Stimulated activated CD4-positive, alpha-beta T cell treated with anti-CD3 and anti-CD28 coated beads, Interleukin-4, amount 100 ng/mL, for 1 hour (primary cell): ENCODE data around the gene MUC6.

ENCODE experiments used
- DNase-seq: peaks from one replicate; pipeline ENCODE4 v3.0.0-alpha.2; 2020

MUC6 gene

DNA sequence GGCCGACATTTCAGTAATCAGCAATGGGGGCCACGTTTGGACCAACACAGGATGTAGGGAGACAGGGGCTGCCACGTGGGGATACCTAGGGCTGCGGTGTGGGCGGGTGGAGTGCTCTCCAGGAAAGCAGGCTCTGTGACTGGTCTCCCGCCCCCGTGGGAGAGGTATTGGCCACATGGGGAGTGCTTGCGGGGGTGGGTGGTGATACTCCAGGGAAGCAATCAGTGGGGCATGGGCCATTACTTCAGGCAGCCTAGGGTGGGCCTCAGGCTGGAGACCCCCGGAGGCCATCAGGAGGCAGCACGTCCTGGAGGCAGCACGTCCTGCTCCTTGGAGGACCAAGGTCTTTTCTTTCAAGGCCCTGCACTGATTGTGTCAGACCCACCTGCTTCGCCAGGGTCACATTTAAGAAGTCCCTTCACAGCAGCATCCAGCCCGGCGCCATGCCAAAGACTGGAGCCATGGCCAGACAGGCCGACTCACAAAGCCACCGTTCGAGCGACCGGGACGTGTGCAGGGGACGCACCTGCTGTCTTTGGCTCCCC, 35.1 kb upstream of the MUC6 start:
- no peak for DNase-seq

DNA sequence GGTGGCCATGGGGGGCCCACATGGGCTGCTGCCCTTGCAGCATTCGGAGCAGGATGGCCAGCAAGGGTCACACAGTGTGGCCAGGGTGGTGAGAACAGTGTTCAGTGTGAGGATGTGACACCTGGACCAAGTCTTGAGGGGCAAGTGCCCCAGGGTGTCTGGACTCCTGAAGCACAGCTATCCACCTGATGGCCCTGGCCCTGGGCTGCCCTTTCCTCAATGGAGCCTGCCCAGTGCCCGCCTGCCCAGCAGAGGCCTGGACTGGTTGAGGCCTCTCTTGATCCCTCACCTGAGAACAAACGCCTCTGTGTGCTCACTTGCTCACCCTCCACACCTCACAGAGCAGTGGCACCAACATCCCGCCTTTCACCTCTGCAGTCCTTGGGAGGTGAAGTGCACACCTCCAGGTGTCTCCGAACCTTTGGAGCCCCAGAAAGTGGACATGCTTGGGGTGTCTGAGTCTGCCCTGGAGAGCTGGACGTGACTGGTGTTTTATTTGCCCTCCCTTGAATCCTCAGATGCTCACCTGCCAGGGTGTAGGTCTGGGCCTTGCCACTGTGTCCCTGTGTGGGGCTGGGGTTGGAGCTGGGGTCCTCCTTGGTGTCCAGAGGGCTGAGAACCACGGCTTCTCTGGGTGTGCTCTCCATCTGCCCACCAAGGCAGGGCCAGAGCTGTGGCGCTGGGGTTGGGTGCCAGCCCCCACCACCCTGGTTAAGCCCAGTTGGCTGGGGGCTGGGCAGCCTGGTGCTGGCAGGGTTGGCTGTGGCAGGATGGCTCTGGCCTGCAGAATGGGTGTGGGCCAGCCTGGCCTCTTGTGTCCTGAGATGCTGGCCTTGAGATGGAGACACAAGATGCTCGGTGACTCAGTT, 34.3 kb upstream of the MUC6 start:
- DNase-seq, result no peak

DNA sequence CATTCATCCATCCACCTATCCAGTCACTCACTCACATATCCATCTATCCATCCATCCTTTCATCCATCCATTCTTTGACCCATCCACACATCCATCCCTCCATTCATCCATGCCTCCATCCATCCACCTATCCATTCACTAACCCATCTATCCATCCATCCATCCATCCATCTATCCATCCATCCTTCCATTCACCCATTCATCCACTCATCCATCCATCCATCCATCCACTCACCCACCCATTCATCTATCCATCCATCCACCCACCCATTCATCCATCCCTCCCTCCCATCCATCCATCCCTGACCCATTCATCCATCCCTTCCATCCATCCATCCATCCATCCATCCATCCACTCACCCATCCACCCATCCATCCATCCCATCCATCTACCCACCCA, 33.2 kb upstream of the MUC6 start:
- no peak for DNase-seq

DNA sequence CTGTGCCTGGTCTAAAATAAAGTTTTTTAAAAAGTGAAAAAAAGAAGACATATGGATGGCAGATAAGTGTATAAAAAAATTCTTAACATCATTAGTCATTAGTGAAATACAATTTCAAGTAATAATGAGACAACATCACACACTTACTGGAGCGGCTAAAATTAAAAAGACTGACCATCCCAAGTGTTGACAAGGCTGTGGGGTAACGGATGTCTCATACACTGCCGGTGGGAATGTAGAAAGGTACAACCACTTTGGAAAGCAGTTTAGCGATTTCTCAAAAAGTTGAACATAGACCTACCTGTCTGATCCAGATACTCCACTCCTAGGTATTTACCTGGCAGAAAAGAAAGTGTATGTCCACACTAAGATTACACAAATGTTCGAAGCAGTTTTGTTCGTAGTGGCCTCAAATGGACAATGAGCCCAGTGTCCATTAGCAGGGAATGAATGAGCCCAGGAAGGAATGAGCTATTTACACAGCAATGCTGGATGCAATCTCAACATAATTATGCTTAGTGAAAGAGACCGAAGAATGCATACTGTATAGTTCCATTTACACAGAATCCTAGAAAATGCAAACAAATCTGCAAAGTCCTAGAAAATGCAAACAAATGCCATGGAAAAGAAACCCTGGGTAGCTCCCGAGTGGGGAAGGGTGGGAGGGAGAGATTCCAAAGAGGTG, 31.4 kb upstream of the MUC6 start:
- no peak for DNase-seq

DNA sequence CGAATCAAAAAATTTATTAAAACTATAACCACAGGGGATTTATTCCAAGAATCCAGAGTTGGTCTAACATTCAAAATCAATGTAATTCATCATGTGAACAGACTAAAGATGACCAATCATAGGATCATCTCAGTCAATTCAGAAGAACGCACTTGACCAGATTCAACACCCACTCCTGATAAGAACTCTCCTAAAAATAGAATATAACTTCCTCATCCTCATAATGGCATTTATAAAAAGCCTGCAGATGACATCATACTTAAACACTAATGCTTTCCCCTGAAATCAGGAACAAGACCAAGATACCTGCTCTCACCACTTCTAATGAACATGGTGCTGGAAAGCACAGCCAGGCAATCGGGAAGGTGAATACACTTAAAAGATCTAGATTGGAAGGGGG, 27.6 kb upstream of the MUC6 start:
- no peak for DNase-seq

DNA sequence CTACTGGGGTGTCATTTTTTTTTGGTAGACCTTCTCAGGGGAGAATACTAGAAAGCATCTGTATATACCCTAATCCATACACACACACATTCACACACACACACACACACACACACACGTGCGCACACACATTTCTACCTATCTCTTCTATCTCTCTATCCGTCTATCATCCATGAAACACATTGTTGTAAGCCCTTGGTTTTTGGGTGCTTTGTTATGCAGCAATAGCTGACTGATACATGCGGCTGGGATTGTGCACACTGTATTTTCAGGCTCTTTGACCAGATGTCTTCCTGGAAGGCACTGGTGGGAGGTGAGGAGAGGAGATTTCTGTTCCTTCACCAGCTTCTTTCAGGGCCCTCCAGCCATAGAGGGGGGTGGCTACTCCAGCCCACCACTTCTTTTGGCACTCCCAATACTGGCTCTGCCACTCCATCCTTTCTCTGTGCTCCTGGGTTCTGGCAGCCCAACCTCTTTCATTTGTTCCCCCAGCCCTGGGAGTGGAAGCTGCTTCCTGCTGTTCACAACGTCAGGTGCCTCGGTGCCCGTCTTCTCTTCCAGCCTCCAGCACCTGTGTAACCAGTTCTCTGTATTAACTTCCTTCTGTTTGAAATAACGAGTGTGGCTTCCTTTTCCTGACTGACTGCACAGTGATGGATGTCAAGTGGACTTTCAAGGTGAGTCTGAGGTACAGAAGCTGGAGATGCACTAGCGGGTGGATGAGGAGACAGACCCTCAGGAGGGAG, 25.7 kb upstream of the MUC6 start:
- no peak for DNase-seq

DNA sequence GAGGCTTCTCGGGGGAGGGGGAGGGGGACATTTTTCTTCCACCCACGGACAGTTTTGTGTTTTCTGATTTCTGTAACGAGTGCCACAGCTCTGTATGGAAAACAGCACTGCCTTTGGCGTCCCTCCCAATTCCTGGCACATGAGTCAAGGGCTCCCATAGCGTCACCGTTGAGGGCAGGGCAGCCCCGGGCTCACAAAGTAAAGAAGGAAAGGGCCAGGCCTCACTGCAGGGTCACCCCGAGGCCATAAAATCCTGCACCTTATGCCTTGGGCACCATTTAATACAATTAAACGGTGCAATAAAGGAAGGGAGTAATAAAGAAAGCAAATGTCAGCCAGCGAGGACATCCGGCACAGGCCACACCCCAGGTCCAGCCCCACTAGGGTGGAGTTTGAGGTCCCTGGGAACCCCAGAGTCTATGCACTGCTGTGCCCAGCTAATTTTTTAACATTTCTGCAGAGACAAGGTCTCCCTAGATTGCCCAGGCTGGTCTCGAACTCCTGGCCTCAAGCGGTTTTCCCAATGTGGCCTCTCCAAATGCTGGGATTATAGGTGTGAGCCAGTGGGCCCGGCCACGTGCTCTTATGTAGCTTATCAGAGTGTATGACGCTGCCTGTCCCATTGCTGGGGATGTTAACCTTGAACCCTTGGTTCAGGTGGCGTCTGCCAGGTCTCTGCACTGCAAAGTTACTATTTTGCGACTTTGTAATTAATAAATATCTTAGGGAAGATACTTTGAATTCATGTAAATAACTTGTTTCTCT, 24.5 kb upstream of the MUC6 start:
- DNase-seq, result no peak

DNA sequence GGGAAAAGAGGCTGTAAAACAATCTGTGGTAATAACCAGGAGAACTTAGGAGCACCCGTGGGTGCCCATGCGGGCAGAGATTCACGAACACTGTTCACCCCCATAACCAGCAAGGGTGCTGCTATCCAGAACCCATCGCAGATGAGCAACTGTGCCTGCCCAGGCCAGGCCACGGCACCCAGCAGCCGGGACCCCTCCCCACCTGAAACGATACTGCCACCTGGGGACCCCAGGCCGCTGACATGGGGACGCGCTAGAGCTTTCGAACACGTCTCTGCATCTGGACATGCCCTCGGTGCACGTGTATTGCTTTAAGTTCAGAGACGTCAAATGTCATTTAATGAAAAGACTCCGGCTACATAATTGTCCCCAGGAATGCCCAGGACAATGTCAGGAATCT, 23.9 kb upstream of the MUC6 start:
- DNase-seq, result no peak

DNA sequence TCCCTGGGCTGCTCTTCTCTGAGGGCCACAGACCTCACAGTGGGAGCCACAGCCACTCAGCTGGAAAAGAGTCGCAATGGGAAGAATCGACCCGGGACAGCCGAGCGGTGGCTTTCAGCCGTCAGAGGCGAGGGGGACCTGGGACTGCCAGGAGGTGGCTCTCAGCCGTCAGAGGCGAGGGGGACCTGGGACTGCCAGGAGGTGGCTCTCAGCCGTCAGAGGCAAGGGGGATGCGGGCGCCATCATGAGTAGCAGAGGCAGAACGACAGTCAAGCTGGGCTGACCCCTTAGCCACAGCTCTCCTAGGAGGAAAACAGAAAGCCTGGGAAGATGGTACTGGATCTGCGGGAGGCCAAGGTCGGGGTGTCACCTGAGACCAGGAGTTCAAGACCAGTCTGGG, 23.2 kb upstream of the MUC6 start:
- no peak for DNase-seq

DNA sequence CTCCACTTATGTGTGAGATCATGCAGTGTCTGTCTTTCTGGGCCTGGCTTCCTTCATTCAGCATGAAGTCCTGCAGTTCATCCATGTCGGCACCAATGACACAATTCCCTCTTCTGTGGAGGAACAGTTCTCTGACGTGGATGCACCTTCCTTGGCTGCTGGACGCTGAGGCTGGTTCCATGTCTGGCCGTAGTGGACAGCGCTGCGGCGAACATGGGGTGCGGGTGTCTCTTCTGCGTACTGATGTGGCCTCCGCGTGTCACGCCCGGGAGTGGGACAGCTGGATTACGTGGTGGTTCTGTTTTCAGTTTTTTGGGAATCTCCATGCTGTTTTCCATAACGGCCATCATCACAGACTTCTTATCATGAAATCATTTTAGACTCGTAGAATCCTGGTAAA, 21.3 kb upstream of the MUC6 start:
- DNase-seq, result no peak

DNA sequence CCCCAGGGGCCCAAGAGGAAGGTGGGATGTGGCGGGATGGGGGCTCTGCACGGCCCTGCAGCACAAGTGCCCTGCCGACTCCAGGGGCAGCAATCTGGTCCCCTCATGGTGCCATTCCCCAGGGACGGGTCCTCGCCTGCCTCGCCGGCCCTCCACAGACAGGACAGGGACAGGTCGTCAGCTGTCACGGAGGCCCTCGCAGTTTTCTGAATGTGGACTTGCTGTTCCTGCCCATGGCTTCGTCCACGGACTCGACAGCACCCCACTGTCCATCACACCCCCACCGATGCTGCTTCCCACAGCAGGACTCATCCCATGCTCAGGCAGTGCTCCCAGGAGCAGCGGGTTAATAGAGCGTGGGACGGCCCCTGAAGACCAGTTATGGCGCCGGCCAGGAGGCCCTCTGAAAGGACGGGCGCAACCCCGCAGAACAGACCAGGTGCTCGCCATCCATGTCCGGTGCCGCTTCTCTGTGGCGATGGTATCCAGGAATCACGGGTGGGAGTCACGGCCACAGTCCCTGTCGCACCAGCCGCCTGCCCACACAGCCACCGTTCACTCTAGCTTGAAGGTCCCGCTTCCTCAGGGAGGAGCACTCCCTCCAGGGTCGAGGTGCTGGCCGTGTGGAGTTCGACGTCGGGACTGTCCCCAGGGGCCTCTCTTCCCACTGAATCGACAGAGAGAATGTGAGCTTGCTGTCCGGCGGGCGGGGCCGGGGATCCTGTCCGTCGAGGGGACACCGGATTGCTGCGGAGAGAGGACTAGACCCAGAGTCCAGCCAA, 19.7 kb upstream of the MUC6 start:
- DNase-seq, result no peak

DNA sequence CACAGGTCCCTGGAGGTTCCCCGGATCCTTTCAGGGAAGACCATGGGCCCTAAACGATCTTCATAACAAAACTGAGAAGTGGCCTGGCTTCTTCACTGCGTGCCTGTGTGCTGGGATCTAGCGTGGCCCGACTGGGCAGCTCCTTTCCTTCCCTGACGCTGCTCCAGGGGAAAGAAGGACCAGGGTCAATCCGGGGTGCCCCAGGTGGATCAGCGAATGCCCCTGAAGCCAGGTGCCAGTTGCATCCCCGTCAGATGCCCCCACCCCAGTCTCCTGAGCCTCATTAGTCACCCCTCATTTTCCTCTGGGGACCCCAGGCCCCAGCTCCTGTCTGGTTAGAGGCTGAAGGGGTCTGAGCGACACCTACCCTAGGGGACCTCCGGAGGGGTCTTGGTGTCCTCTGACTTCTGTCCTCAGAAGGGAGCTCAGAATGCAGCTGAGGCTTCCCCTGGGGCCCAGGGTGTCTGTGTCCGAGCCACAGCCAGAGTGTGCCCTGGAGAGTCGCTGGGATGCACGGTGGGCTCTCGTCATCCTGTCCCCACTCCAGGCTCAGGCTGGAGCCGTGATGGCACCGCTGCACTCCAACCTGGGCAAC, 18.7 kb upstream of the MUC6 start:
- DNase-seq, result no peak

DNA sequence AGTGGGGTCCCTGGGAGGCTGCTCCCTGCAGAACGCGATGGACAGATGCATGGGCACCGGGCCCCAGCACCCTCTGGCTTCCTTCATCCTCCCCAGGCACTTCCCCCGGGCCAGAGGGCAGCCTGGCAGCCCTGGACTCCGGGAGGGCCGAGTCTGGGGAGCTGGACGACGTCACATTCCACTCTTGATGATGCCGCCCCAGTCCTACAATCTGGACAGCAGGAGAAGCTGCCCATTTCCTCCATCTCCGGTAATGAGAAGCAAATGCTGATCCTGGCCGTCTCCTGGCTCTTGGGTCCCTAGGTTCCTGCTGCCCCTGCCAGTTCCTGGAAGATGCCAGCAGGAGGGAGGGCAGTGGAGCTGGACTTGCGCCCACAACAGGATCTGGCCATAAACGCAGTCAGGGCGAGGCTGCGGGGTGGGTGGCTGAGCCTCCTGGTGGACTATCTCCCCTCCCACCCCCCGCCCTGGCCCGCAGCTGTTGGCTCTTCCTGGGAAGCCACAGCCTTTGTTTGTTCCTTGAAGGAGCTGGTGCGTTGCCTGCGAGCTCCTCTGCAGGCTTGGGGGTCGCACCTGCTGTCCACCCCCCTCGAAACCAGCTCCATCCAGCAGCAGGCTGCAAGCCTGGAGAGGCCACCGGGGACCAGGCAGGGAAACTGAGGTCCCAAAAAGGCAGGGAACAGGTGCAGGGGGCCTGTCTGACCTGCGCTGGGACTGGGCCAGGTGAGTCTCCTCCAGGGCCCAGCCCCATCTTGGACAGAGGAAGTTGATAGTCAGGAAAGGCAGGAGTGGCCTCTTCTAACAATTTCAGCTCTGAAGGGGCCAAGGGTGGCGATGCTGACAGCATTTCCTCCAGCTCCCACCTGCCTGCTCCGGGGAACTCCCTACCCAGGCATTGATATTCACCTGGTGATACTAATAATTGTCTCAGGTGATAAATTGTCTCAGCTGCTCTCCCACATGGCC, 17.9 kb upstream of the MUC6 start:
- no peak for DNase-seq

DNA sequence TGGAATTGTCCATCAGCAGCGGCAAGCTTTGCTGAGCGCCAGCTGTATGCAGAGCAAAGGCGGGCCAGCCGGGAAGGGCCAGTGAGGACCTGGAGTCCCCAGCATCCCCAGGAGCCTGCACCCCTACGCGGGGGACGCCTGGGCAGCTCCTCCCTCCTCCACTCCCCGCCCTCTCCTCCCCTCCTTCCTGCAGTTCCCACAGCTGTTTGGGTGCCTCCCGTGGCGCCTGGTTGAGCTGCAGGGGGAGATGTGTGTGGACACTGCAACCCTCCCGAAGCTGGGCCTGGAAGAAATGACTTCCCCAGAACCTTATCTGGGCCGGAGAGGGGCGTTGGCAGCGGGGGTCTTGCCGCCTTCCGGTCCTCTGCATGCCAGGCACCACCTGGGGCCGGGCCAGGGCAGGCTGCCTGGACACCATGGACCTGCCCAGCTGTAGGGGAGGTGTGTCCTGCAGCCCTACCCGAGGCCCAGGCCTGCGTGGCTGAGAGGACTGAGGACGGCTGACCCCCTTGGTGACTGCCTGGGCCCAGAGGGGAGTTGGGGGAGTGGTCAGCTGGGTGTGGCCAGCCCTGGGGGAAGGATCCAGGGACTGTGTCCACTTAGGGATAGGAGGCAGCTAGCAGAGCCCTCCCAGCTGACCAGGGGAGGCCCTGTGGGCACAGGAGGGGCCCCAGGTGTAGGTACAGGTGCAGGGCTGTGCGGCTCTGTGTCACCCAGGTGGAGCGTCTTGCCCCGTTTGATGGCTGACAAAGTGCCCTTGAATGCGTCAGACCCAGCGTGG, 16.8 kb upstream of the MUC6 start:
- DNase-seq, result no peak

DNA sequence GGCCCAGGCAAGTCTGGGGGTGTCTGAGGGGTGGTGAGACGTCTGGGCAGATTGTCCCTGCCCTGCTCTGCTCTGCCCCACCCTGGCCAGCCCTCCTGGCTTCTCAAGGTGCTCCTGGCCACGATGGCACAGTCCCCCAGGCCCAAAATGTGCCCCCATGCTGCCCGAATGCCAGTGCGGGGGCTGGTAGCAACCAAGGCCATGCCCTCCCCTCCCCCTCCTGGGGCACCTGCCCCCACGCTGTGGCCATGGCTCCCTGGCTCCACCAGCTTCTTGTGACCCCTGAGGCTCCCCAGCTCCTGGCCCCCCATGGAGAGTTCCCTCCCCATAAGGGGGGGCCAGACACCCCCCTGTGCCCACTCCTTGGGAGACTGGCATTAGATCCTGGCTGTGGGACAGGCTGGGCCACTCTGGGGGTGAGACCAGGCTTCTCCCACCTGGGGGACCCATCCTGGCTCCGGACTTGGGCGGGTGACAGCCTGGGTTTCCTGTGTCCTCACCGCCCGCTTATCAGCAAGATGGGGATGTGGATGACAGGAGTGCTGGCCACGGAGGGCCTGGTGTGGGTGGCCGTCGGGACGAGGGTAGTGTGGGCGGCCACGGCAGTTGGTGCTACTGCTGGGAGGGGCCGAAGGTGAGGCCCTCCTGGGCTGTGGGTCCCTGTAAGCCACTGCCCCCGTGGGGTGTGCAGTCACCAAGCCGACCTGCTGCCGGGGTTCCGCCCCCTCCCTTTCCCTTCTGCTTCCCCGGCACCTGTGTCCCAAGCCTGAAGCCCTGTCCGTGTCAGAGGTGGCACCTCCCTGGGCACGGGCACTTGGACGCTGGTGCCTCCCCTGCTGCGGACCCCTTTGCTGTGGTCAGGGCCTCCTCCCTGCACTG, 15.9 kb upstream of the MUC6 start:
- no peak for DNase-seq

DNA sequence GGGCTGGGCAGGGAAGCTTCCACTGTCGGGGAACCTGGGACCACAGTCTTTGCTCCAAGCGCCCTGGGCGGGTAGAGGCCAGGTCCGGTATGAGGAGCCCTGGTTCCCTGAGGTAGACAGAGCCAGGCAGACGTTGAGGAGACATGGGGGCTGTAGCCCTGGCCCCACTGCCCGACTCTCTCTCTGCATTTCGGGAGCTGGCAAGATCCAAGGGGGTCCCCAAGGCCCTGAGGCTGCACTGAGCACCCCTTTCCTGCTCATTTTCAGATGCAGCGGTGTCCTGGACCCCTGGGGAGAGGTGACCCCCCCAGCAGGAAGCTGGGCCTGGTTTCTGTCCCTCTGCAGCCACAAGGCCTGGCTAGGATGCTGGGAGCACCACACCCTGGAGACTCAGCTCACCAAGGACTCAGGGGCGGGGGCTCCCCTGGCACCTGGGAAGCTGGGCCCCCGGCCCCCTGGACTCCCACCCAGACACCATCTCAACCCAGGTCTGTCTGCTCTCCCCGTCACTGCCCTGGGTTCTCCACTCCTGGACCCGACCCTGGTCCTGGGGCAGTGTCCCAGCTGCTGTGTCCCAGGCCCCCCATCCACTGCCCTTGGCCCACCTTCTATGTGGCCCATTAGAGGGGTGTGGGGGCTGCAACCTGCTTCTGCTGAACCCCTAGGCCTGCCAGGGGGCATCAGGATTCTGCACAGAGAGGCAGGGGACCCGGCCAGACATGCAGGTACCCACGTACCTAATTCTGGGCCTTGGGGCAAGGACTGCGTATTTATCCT, 15.0 kb upstream of the MUC6 start:
- DNase-seq, result no peak

DNA sequence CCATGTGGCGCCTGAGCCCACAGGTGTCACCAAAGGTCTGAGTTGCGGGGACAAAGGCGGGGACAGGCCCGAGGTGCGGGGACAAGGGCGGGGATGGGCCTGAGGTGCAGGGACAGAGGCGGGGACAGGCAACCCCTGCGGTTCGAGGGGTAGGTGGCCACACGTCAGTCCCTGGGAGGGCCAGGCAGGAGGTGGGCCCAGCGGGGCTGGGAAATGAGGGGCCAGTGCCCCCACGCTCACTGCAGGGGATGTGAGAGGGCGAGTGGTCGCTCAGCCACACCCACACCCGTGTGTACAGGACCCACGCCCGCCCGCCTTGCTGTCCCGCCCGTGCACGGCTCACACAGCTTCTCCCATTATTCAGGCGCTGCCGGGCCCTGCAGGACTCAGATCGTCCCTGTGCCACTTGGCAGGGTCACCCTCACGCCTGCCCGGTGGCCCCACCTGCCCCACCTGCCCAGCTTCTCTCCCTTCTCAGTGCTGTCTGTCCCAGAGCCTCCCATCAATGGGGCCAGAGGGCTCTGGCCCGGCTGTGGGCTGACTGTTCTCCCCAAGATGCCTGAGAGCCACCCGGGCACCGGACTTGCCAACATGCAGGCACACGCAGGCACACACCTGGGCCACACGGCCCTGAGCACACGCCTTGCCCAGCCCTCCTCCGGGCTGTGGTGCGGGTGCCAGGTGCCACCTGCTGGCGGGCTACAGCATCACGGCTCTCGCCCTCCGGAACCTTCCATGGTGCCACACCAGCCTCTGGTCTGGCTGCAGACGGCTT, 14.2 kb upstream of the MUC6 start:
- peak; percentile 72 for DNase-seq
